ENCODE results near the gene EMC10. TPM values are rescaled to one million over a fixed set of nuclear protein-coding genes. Genes with fewer than 3 reads are reported as not detected.

The EMC10 gene
- total and polyA plus RNA-seq, 2 donors (not counting 3 experiments of a cell fraction or from before 2014, with no cell fraction given) = 106 to 111 TPM

GRCh38 chr19:50427318-50427925, 48.9 kb upstream of the EMC10 start:
- no peaks in the 10 kb centered on the region for H3K9me3 ChIP-seq (replicated peaks; ENCODE audit: control insufficient read depth, insufficient read depth, low read length)
- FAIRE-seq (no peak), DNase-seq (ENCODE audit: low read depth, low spot score) (no peak)
- no peaks in the 10 kb centered on the region for H3K9me1 ChIP-seq (replicated peaks; ENCODE audit: control insufficient read depth, extremely low read depth, insufficient read depth, low read length)
- ChIA-PET POLR2A (interaction anchor here (0.6 to 0.7 kb wide), 2 partner anchors 41 to 280 kb away, joined by 3 to 9 read pairs; no protein-coding TSS in a partner anchor), CTCF (interaction anchor here (1.3 kb wide), 1 partner anchor 58 kb away, joined by 9 read pairs; no protein-coding TSS in a partner anchor)
- no peaks in the 10 kb centered on the region for H3K36me3 ChIP-seq (ENCODE audit: control insufficient read depth in 2 of 2, extremely low read depth in 1 of 2, insufficient read depth in 2 of 2, low read length in 2 of 2)
- no TSS peak for BruUV-seq (replicated peaks)
- H4K20me1 ChIP-seq (replicated peaks; ENCODE audit: control insufficient read depth, extremely low read depth, insufficient read depth, low read length) = no peaks in the 10 kb centered on the region
- no peak overlapping the region for H3K9ac ChIP-seq (replicated peaks; ENCODE audit: extremely low read depth, insufficient read depth, low read length)
- H2AFZ ChIP-seq (ENCODE audit: low read depth, low read length) = no peak overlapping the region
- H3K27me3 ChIP-seq (ENCODE audit: control insufficient read depth in 2 of 2, insufficient read depth in 2 of 2, low read length in 2 of 2) = peaks cover 2 to 11% of the 10 kb centered on the region in 2 experiments
- H3K4me1 ChIP-seq (ENCODE audit: control insufficient read depth, extremely low read depth, insufficient read depth, low read length) = peaks cover 6% of the 10 kb centered on the region
- no peak overlapping the region for H3K4me2 ChIP-seq (ENCODE audit: insufficient read depth, low read length)
- no peak for TF ChIP-seq FOS (IDR thresholded peaks at IDR 0.05; ENCODE audit: borderline replicate concordance, insufficient read depth, low read length)
- no peak for TF ChIP-seq JUN (IDR thresholded peaks at IDR 0.05; ENCODE audit: borderline replicate concordance, insufficient read depth, insufficient read length, low read depth)
- no peak for TF ChIP-seq EZH2 (IDR thresholded peaks at IDR 0.05; ENCODE audit: borderline replicate concordance, low read depth, low read length, severe bottlenecking)
- TF ChIP-seq MAX (IDR thresholded peaks at IDR 0.05; ENCODE audit: insufficient read depth, insufficient read length) = no peak
- TF ChIP-seq POLR2AphosphoS5 (IDR thresholded peaks at IDR 0.05; ENCODE audit: insufficient read depth, low read depth, low read length) = no peak
- no peak for TF ChIP-seq GATA2 (IDR thresholded peaks at IDR 0.05; ENCODE audit: insufficient read depth, insufficient read length, low read depth, low read length)
- TF ChIP-seq MYC (IDR thresholded peaks at IDR 0.05; ENCODE audit: low read depth, low read length) = no peak
- TF ChIP-seq POLR2A (IDR thresholded peaks at IDR 0.05; ENCODE audit: low read depth, low read length) = no peak
- TF ChIP-seq, protein P1, sequence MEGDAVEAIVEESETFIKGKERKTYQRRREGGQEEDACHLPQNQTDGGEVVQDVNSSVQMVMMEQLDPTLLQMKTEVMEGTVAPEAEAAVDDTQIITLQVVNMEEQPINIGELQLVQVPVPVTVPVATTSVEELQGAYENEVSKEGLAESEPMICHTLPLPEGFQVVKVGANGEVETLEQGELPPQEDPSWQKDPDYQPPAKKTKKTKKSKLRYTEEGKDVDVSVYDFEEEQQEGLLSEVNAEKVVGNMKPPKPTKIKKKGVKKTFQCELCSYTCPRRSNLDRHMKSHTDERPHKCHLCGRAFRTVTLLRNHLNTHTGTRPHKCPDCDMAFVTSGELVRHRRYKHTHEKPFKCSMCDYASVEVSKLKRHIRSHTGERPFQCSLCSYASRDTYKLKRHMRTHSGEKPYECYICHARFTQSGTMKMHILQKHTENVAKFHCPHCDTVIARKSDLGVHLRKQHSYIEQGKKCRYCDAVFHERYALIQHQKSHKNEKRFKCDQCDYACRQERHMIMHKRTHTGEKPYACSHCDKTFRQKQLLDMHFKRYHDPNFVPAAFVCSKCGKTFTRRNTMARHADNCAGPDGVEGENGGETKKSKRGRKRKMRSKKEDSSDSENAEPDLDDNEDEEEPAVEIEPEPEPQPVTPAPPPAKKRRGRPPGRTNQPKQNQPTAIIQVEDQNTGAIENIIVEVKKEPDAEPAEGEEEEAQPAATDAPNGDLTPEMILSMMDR (IDR thresholded peaks at IDR 0.05; ENCODE audit: extremely low read depth in 1 of 2, insufficient read depth in 1 of 2, low read depth in 1 of 2, low read length in 2 of 2) = no peak
- H3K27ac ChIP-seq (ENCODE audit: insufficient read depth, low read depth, low read length) = no peak overlapping the region
- intact Hi-C loops (cut with micrococcal nuclease) (no loop called here), dilution Hi-C loops (cut with MboI; ENCODE audit: extremely low pct_ligation_motif_present, low sequenced_read_pairs) (no loop called here)
- H3K4me3 ChIP-seq (replicated peaks in 1 of 3; ENCODE audit: insufficient read depth in 1 of 3, low read depth in 1 of 3, low read length in 3 of 3) = no peak overlapping the region
- no peaks in the 10 kb centered on the region for H3K79me2 ChIP-seq (ENCODE audit: control insufficient read depth, insufficient read depth, low read length)
